HG02623 (cell line): ENCODE data around the gene KIAA0513.
A peak's percentile ranks its signal among the peaks of the same experiment; 100 is the strongest.
"Not testable (repeated sequence)": the region's sequence is repeated elsewhere in the genome, so short reads cannot be mapped to it uniquely, and the experiment has no call there.

Experiments
- ATAC-seq: cut with Tn5 transposase; IDR thresholded peaks from one replicate; pipeline ENCODE4 v1.9.1; 2021; ENCODE audit warnings: moderate library complexity; ENCODE audit not compliant: unreplicated experiment

The KIAA0513 gene

DNA sequence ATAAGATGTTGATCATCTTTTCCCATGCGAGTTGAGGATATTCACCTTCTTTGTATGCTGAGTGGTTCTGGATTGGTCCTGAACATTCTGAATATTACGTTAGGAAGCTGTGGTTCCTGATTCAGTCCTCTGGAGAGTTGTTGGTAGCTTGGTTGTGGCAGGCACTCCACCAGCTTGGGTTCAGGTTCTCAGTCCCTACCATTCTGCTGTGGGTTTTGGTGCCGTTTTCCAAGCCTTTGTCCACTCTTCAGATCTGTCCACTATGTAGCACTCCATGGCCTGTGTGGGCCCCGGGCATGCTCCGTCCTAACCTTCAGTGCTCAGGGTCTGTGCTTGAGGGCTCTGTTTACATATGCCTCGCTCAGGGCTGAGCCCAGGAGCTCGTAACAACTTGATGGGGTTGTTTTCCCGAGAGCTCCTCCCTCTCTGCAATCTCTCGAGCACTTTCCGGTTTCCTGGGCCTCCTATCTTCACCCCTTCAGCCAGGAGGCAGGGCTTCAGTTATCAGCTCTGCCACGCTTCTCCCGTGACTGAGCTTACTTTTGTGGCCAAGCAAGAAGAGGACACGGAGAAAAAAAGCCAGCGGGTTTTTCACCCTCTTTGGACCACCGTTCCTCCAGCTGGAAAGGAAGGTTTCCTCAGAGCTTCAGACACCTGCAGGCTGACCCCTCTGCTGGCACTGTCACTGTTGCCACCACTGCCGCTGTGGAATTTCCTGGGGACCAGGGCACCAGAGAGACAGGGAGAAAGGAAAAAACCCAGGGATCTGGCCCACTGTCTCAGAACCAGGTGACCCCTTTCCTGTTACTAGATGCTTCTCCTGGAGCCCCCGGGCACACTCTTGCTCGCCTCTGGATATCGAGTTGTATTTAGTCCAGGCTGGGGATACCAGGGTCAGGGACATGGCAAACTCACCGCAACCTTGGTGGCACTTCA lies 19.6 kb downstream of the KIAA0513 start:
- ATAC-seq: no peak

DNA sequence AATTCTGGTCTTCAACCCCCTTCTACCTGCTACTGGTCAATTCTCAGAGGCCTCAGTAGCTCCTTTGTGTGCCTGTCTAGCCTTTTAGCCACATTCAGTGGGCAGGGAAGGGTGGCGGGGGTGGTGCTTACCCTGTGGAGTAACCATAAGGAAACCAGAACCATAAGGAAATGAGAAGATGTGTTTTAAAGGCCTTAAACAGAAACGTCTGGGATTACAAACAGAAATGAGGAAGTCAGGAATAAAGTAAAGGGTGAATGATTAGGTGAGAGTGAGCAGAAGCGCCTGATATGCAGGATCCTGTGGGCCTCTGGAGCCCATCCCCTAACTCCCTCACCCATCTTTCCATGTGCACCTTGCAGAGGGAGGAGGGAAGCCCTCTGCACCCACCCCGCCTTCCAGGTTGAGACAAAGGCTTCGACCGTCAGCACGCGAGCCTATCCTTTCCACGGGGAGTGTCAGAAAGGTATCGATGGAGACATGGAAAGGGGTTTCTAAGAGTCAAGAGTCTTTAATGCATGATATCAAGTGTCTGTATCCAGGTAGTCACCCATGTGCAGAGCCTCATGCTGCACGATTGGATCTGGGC lies 20.4 kb downstream of the KIAA0513 start:
- ATAC-seq: no peak

DNA sequence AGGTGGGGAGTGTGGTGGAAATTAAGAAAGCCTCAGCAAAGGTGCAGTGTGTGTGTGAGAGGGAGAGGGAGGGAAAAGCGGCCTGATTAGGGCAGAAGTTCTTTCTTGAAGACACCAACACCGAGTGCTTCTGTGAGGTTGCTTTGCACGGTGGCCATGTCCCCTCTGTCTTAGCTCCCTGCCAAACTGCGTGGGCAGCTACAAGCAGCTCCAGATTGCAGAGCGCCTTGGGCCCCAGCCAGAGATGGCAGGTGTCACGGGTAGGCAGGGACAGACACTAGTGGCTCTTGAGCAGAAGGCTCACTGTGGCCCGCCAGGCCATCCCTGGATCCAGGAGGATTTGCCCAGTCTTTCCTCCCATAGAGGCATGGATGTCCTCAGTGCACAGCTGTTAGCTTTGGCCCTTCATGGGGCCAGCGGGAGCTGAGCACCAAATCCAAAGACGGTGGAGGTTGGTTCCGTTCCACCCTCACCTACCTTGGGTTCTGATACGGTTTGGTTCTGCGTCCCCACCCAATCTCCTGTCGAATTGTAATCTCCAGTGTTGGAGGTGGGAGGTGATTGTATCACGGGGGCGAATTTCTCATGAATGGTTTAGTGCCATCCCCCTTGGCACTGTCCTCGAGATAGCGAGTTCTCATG lies 21.4 kb downstream of the KIAA0513 start:
- ATAC-seq: no peak

DNA sequence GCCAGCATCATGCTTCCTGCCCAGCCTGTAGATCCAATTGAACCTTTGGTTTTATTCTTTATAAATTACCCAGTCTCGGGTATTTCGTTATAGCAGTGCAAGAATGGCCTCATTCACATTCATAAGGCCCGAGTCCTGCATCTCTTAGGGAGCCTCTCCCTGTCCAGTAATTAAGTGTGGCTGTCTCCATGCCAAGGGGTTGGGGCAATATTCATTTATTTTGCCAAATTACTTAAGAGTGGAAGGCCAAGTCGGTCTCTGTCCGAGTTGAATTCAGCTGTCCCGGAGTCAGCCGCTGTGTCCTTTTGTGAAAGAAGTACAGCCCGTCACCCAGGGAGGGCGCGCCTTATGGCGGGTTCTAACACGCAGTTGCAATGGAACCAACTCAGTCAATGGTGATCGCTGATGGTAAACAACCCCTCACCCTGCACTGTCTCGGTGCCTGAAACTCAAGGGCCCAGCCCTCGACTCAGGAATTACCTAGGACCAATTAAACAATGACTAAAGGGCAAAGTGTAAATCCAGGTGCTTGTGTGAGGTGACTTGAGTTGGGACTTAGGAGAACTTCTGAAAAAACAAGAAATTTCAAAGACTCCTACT lies 22.2 kb downstream of the KIAA0513 start:
- no peak for ATAC-seq

DNA sequence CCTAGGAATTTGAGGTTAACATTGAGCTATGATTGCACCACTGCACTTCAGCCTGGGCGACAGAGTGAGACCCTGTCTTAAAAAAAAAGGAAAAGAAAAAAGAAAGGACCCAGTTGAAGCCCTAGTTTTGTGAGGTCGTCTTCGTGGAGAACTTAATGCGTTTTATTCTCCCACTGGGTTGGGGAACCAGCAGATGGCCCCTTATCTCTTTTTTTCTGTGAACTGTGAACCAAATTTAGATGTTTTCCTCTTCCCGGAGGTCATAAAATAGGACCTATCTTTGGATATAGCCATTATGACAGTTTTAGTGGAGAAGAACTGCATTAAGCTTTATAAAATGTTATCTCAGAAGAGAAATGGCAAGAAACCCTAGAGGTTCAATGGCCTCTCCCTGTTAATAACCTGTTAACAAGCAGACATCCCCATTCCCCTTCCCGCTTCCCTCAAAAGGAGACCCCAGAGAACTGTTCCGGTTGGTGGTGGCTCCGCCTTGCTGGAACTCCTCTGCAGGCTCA lies 23.5 kb downstream of the KIAA0513 start:
- ATAC-seq: no peak

DNA sequence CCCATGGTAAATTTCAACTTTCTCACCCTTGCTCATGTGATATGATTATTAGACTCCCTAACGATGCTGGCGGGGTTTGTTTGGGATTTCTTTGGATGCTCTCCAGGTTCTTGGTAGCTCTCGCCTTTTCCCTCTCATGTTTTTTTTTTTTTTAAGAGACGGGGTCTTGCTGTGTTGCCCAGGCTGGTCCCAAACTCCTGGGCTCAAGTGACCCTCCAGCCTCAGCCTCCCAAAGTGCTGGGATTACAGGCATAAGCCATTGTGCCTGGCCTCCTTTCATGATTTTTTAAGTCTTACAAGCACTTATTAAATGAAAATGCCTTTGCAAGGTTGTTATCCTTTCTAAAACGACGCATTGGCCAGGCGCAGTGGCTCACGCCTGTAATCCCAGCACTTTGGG lies 24.1 kb downstream of the KIAA0513 start:
- ATAC-seq: no peak

DNA sequence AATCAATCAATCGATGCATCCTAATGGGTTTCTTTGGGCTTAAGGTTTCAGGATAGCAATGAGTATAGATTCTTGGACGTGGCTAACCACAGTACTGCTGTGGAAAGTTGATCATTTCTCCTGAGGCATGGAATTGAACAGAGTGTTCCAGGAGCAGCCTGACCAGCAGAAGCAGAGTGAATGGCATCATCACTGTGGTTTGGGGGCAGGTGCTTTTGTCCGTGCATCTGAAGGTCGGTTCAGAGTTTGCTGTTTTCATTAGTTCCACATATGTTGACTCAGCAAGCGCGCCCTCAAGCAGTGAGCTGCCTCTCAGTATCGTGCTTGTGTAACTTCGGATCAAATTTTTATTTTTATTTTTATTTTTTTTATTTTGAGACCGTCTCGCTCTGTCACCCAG lies 24.9 kb downstream of the KIAA0513 start:
- no peak for ATAC-seq

DNA sequence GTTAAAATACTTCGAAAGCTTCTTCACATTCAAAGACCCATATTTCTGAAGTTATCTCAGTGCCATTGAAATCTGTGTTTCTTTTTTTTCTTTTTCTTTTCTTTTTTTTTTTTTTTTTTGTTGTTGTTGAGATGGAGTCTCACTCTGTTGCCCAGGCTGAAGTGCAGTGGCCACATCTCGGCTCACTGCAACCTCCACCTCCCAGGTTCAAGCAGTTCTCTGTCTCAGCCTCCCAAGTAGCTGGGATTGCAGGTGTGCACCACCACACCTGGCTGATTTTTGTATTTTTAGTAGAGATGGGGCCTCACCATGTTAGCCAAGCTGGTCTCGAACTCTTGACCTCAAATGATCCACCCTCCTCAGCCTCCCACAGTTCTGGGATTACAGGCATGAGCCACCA lies 26.7 kb downstream of the KIAA0513 start:
- not testable (repeated sequence) for ATAC-seq

DNA sequence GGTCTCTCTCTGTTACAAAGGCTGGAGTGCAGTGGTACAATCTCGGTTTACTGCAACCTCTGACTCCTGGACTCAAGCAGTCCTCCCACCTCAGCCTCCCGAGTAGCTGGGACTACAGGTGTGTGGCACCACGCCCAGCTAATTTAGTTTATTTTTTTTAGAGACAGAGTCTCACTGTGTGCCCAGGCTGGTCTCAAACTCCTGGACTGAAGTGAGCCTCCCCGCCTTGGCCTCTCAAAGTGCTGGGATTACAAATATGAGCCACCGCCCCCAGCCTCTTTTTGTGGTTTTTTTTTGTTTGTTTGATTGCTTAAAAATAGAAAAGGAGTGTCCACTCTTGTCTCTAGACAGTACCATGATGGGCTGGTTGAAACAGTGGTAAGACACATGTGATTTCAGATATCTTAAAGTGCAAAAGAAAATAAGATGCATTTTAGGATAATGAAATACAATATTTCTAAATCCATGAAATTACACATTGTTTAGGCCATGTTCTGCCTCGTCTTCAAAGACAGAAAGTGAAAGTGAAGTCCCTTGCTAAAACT lies 27.4 kb downstream of the KIAA0513 start:
- no peak for ATAC-seq

DNA sequence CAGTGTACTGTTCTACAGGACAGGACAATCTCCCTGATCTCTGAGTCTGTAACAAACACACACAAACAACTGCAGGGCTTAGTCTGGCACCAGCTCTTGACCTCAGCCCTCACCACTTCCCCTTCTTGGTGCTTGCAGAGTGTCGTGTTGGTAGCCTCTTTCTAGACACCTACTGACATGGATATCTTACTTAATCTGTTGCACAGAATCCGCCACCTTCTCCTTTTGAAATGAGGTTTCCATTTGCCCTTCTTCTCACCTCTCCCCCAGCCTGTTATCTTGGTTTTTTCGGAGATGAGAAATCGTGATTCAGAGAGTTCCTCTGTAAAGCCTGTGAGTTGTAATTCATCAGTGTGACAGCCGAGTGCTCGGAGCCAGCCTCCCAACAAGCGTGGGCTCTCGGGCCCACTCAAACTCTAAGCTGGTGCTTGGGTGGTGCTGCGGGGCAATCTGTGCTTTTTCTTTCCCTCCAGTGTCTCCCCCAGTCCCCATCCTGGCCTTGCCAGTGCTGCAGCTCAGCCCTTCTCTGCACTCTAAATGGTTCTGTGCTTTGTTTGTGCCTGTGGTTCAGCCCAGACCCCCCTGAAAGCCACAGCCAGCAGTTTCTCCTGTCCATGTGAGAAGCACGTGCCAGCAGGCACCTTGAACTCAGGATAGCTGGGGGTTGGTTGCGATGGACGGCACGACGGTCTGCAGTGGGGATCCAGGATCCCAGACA lies 28.1 kb downstream of the KIAA0513 start:
- ATAC-seq: peak; percentile 80

DNA sequence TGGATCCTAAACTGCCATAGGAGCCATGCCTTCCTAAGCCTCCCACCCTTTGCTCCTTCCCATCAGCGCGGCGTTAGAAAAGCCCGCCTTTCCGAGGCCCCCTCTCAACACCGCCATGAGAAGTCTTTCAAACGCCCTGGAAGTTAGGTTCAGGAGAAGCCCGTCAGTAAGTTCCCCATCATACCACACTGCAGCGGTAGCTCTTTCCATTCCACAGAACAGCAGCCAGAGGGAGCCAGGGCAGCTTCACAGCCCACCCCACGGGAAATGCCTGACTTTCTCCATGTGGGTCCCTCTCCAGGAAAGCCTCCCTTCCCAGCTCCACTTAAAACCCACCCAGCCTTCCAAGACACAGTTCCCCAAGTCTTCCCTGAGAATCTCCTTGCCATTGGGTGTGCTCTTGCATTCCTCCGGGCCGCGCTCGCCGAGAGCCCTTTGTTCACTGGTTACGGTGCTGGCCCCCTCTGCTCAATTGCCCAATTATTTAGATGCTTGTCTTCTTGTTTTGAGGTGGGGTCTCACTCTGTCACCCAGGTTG lies 28.7 kb downstream of the KIAA0513 start:
- ATAC-seq: no peak

DNA sequence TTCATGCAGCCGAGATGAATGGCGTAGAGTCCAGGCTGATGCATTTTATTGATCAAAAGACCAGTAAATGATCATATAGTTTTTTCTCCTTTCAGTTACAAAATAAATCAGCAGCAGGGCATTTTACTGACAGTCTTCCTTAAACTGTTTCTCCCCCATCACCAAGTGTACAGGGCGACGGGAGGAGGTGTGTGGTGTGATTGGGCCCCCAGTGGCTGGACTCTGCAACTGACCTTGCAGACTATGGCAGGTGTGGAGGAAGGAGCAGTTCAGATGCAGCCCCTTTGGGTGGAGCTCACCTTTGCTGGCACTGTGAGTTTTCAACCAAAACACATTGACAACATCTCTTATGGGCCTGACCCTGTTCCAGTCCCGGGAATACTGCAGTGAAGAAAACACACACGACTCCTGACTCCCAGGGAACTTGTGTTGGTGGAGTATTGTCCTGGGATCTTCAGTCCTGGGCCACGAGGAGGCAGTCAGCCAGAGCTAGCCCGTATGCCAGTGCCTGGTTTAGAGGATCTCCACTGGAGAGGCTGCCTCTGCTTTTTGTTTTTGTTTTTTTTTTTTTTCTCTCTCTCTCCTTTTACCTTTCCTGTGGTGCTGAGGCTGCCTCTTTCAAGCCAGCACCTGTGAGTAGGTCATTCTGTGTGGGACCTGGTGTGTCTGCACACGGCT lies 29.8 kb downstream of the KIAA0513 start:
- no peak for ATAC-seq

DNA sequence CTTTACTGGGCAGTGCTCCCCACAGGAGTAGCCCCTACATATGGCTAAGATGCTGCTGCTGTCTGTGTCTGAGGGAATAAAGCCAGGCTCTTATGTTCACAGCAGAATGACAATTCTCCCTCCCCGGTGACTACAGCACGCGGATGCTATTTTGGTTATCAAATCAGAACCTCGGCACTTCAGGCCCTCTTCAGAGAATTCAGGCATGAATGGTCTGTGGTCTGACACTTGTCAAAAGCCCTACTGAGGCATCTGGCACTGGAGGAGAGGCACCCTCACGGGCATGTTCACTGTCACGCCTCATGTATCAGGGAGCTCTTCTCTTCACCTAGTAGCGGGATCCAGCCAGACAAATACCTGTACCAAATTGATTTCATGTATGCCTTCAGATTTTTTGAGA lies 30.4 kb downstream of the KIAA0513 start:
- no peak for ATAC-seq

DNA sequence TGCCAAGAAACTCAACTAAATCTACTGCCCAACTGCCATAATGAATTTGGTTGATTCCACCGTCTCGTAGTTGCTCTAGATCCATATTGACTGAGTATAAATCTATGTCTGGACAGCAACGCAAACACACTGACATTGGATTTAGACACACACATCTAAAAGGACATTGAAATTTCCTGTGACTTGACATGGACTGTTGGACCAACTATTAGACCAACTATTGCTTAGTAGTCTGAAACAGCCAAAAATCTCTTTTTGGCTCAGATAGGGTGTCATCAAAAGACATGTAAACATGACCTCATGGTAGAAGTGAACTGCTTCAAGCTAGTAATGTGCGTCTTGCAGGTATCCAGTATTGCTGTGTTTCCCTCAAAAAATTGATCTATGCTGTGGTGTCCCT lies 31.3 kb downstream of the KIAA0513 start:
- no peak for ATAC-seq

DNA sequence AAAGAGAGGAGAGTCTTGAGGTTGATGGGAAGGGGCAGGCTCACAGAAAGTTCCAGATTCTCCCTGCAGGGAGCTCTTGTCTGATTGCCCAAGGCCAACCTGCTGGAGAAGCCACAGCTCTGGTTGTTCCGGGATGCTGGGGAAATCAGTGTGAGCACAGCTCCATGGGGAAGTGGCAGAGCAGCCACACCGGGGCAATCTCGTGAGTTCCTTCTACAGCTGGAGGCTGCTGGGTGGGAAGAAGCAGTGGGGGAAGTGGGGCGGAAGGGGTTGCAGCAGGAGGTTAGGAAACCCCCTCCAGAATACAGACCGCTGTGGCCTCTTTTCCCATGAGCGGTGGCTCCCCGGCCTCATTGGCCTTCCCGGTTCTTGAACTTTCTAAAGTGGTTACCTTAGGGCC lies 34.0 kb downstream of the KIAA0513 start:
- no peak for ATAC-seq

DNA sequence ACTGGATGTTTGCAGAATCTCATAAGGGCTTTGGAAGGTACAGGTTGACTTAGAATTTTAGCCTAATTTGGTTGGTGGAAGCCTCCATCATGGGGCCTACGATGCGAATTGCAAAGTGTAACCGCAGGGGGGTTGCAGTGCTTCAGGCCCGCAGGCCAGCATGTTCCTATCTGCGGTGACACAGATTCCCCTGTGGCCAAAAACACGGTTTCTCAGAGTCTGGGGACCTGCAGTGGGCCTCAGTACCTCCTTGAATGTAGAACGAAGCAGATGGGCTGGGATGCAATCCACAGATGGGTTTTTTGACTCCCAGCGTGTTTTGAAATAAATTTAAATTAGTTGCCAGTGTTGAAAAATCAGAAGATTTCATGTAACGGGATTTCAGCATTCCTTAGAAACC lies 34.7 kb downstream of the KIAA0513 start:
- ATAC-seq: no peak

DNA sequence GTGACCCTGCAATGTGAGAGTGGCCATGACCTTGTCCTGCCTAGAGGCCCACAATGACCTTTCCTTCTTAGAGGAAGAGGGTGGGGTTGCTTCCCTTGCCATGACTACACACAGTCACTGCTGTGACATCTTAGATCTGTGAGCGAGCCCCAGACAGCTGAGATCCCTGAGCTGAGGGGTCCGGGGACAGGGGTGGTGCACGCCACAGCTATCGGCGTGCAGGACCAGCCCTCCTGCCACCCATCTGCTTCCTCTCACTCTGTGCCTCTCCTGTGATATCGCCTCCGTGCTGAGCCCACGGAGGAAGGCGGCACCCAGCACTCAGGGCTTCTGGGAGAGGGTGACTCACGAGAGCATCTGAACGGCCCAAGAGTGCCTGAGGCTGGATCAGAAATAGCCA lies 35.2 kb downstream of the KIAA0513 start:
- no peak for ATAC-seq

DNA sequence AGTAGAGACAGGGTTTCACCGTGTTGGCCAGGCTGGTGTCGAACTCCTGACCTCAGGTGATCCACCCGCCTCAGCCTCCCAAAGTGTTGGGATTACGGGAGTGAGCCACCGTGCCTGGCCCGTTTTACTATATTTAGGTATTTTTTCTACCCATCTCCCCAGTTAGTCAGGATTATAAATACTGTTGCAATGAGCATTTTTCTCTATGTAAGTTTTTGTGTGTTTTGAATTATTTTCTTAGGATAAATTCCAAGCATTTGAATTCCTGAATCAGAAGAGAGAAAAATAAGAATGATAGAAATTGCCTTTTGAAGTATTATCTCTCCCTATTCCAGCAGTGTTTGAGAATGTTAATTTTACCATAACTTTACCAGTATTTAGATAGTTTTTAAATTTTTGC lies 36.6 kb downstream of the KIAA0513 start:
- no peak for ATAC-seq

DNA sequence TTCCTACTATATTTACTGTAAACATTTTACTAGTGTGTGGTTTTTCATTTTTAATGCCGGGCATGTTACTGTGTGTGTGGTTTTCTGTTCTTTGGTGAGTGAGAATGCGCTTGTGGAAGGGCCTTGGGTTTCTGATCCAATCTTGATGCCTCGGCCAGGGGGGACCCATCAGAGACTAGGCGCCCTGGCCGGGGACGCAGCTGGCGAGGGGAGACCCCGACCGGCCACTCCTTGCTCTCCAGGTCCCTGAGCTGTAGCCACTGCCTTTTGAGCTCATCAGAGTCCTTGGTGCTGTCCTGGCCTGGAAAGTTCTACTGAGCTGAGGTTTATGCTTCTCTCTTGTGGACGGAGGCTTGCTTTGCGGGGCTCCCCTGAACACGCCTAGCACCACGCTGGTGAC lies 37.5 kb downstream of the KIAA0513 start:
- ATAC-seq: no peak
